BE2C (cell line): ENCODE data around the gene PRKN.

Source experiments
- DNase-seq: peaks from one replicate; pipeline ENCODE4 v3.0.0-alpha.2; 2020
- H3K27me3 ChIP-seq: fragments of 250-450 bp; sonication (Bioruptor Pico); 2 replicates; pipeline ENCODE4 v1.5.1; 2020; ENCODE audit warnings: mild to moderate bottlenecking
- H3K36me3 ChIP-seq: fragments of 250-450 bp; sonication (Bioruptor Pico); 2 replicates; pipeline ENCODE4 v1.5.1; 2020; ENCODE audit warnings: mild to moderate bottlenecking
- H3K4me1 ChIP-seq: fragments of 250-450 bp; sonication (Bioruptor Pico); 2 replicates; pipeline ENCODE4 v1.5.1; 2020
- H3K4me3 ChIP-seq: 2 replicates; pipeline ENCODE4 v1.5.1; 2011; ENCODE audit warnings: low read depth, low read length
- H3K9me3 ChIP-seq: fragments of 250-450 bp; sonication (Bioruptor Pico); 2 replicates; pipeline ENCODE4 v1.5.1; 2020
- TF ChIP-seq, protein P1 (sequence below): IDR thresholded peaks from 2 replicates; pipeline ENCODE4 v1.5.1; 2012; ENCODE audit warnings: mild to moderate bottlenecking, low read depth, low read length

The PRKN gene

DNA sequence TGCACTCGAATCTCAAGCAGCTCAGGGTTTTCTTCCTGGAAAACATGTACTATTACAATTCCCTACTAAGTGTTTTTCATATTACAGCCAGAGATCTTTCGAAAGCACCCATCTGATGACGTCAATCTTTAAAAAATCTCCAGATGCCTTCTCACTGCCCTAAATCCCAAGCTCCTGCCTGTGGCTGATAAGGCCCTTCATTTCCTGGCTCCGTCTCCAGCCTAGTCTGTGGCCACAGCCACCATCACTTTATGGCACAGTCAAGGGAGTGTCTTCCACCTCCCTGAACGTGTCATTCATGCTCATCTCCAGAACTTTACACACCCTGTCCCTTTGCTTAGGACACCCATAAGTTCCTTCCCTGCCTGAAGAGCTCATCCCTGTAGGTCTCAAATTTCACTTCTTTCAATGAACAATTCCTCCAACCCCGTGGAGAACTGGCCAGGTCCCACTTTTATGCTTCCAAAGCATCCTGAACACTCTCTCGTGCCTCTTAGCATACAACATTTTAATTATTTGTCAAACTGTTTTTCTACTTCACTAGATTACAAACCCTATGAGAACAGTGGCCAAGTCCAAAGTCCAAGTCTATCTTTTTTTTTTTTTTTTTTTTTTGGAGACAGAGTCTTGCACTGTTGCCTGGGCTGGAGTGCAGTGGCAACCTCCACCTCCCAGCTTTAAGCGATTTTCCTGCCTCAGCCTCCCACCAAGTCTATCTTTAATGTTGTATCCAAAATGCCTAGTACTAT is 1347.6 kb downstream of the PRKN start:
- H3K4me1 ChIP-seq, result no peaks in the 10 kb centered on the region; the same call in none of the 2 replicates
- H3K9me3 ChIP-seq, result no peaks in the 10 kb centered on the region
- DNase-seq, result no peak
- no peak overlapping the region for H3K4me3 ChIP-seq
- no peaks in the 10 kb centered on the region for H3K27me3 ChIP-seq
- no peaks in the 10 kb centered on the region for H3K36me3 ChIP-seq
- TF ChIP-seq, protein P1, sequence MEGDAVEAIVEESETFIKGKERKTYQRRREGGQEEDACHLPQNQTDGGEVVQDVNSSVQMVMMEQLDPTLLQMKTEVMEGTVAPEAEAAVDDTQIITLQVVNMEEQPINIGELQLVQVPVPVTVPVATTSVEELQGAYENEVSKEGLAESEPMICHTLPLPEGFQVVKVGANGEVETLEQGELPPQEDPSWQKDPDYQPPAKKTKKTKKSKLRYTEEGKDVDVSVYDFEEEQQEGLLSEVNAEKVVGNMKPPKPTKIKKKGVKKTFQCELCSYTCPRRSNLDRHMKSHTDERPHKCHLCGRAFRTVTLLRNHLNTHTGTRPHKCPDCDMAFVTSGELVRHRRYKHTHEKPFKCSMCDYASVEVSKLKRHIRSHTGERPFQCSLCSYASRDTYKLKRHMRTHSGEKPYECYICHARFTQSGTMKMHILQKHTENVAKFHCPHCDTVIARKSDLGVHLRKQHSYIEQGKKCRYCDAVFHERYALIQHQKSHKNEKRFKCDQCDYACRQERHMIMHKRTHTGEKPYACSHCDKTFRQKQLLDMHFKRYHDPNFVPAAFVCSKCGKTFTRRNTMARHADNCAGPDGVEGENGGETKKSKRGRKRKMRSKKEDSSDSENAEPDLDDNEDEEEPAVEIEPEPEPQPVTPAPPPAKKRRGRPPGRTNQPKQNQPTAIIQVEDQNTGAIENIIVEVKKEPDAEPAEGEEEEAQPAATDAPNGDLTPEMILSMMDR, result no peak

DNA sequence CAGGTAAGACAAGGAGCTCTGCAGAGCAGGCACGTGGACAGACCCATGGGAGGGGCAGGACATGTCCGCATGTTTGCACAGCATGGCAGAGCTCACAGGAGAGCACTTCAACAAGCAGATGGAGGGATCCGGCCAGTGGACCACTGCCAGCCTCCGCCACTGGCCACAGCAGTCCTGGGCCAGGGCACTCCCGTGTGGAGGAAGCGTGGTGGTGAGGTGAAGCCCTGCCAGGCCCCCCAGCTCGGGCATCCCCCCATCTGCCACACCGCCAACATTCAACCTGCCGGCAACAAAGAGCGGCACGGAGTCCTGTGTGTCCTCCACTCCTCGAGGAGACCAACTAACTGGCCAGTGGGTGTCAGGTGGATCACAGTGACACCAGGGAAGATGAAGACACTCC is 1349.5 kb downstream of the PRKN start:
- H3K9me3 ChIP-seq, result no peaks in the 10 kb centered on the region
- no peaks in the 10 kb centered on the region for H3K27me3 ChIP-seq
- TF ChIP-seq, protein P1, result no peak
- H3K4me1 ChIP-seq, result no peaks in the 10 kb centered on the region; the same call in none of the 2 replicates
- no peak overlapping the region for H3K4me3 ChIP-seq
- no peaks in the 10 kb centered on the region for H3K36me3 ChIP-seq
- DNase-seq, result no peak

DNA sequence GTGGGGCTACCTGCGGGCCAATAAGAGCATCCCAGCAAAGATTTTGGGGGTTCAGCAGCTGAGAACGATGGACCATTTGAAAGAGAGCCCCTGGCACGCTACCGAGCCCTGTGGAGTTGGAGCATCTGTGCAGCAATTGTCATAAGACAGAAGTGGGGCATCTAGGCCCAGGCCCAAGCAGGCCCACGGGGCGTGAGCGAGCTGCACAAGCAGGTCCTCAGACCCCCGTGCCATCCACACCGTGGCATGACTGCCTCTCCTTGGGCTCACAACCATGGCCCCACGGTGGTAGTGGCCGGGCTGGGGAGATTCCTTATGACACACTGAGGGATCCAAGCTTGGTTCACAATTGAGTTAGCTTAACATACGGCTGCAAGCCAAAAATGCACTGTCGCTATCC is 1350.5 kb downstream of the PRKN start:
- Histone ChIP-seq H3K4me3 (no peak overlapping the region), H3K9me3 (no peaks in the 10 kb centered on the region), H3K27me3 (no peaks in the 10 kb centered on the region), H3K36me3 (no peaks in the 10 kb centered on the region), H3K4me1 (no peaks in the 10 kb centered on the region; the same call in none of the 2 replicates)
- DNase-seq, result no peak
- TF ChIP-seq, protein P1, result no peak

DNA sequence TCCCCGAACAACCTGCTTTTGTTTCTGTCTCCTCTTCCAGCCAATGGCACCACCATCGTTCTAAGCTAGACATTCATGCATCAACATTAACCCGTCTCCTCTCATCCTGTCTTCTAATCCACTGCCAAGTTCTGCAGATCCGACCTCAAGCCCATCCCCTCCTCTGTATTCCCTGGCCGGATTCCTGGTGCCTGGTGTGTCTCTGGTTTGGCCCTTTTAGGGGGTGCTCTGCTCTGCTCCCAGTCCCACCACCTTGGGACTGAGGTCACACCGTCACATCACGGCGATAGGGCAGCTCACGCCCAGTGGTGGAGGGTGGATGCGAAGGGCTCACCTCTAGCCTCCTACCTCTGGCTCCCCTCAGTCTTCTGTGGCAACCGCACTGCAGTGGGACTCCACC is 1351.2 kb downstream of the PRKN start:
- TF ChIP-seq, protein P1, result no peak
- DNase-seq, result no peak
- H3K36me3 ChIP-seq, result no peaks in the 10 kb centered on the region
- H3K4me3 ChIP-seq, result no peak overlapping the region
- no peaks in the 10 kb centered on the region for H3K27me3 ChIP-seq
- no peaks in the 10 kb centered on the region for H3K9me3 ChIP-seq
- H3K4me1 ChIP-seq, result no peaks in the 10 kb centered on the region; the same call in none of the 2 replicates

DNA sequence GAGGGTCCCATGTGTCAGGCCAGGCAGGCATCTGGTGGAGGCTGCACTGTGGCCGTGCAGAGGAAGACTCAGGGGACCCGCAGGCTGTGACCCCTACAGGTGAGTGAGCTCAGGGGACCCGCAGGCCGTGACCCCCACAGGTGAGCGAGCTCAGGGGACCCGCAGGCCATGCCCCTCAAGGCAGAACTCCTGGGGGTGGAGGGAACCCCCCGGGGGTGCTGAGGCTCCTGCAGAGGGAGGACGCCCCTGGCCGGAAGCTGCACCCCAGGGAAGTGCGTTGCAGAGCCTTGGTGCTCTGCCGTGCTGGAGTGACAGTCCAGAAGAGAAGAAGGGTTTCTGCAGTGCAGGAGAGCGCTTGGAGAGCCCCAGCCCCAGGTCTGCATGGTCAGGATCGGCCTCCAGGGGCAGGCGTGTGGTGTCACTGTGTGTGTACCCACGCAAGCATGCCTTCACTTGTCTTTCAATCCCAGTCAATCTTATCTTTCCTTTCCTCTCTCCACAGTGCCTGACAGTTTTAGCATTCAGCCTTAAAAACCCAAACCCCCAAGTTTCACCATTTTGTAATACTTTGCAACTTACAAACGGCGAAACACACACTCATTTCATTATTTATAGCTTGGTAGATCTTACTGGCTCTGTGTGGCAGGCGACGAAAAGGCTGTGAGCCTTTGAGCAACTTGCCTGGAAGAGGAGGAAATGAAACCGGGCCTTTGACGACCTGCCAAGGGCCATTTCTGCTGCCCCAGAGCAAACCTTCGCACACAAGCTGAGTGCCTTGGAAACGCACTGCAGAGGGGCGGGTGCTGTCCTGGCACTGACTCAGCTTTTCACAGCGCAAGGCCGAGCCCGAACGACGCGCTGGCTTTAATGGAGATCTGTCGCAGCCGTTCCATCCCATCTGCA is 1352.3 kb downstream of the PRKN start:
- TF ChIP-seq, protein P1, result peak; percentile 62
- H3K4me1 ChIP-seq, result no peaks in the 10 kb centered on the region; the same call in none of the 2 replicates
- H3K27me3 ChIP-seq, result no peaks in the 10 kb centered on the region
- no peaks in the 10 kb centered on the region for H3K36me3 ChIP-seq
- H3K9me3 ChIP-seq, result no peaks in the 10 kb centered on the region
- H3K4me3 ChIP-seq, result peak overlapping the region; percentile 61
- DNase-seq, result peak; percentile 70
